Subcutaneous abdominal adipose tissue (tissue), 5 donors: ENCODE measurements around the gene HAAO.

Experiments
- H3K27ac ChIP-seq: one replicate; pipeline ENCODE4 v1.7.0; 2013; ENCODE audit warnings: low read depth, mild to moderate bottlenecking, inconsistent platforms, low read length, moderate library complexity
- H3K27me3 ChIP-seq, 5 donors: one replicate each; pipeline ENCODE4 v1.7.0; 2013; ENCODE audit warnings: low read length in 5 of 5, inconsistent platforms in 1 of 5; ENCODE audit not compliant: control insufficient read depth in 5 of 5, insufficient read depth in 4 of 5
- H3K36me3 ChIP-seq, 5 donors: one replicate each; pipeline ENCODE4 v1.7.0; 2013; ENCODE audit warnings: low read length in 5 of 5; ENCODE audit not compliant: control insufficient read depth in 5 of 5, insufficient read depth in 5 of 5
- H3K4me1 ChIP-seq, 5 donors: one replicate each; pipeline ENCODE4 v1.7.0; 2013; ENCODE audit warnings: low read length in 5 of 5, mild to moderate bottlenecking in 3 of 5, moderate library complexity in 1 of 5; ENCODE audit not compliant: control insufficient read depth in 5 of 5, insufficient read depth in 5 of 5
- H3K4me3 ChIP-seq, 5 donors: one replicate each; pipeline ENCODE4 v1.7.0; 2013; ENCODE audit warnings: low read length in 5 of 5, low read depth in 1 of 5
- H3K9ac ChIP-seq, 5 donors: one replicate each; pipeline ENCODE4 v1.7.0; 2013; ENCODE audit warnings: low read length in 5 of 5, mild to moderate bottlenecking in 4 of 5, moderate library complexity in 3 of 5
- H3K9me3 ChIP-seq, 5 donors: one replicate each; pipeline ENCODE4 v1.7.0; 2013; ENCODE audit warnings: low read length in 5 of 5; ENCODE audit not compliant: control insufficient read depth in 5 of 5
- donor health status: healthy.
- donor health status: healthy.
- donor health status: healthy.
- donor health status: healthy.
- donor health status: healthy.

The HAAO gene

GRCh38 chr2:42786561-42787345, 5.6 kb downstream of the HAAO start:
- no peak overlapping the region for H3K27ac ChIP-seq
- H3K4me1 ChIP-seq = peaks cover 0 to 6% (median 2%) of the 10 kb centered on the region in 5 donors
- H3K36me3 ChIP-seq = peaks cover 0 to 15% (median 7%) of the 10 kb centered on the region in 5 donors
- no peaks in the 10 kb centered on the region for H3K9me3 ChIP-seq
- no peak overlapping the region for H3K4me3 ChIP-seq
- H3K27me3 ChIP-seq = no peaks in the 10 kb centered on the region
- no peak overlapping the region for H3K9ac ChIP-seq

GRCh38 chr2:42784204-42784880, 8.0 kb downstream of the HAAO start:
- Histone ChIP-seq H3K9me3 (no peaks in the 10 kb centered on the region), H3K27ac (no peak overlapping the region), H3K36me3 (peaks cover 0 to 15% (median 7%) of the 10 kb centered on the region in 5 donors), H3K4me3 (no peak overlapping the region), H3K9ac (no peak overlapping the region), H3K27me3 (no peaks in the 10 kb centered on the region), H3K4me1 (no peaks in the 10 kb centered on the region)

- Histone ChIP-seq H3K27me3 (no peaks in the 10 kb centered on the region), H3K4me3 (no peak overlapping the region), H3K4me1 (no peaks in the 10 kb centered on the region), H3K36me3 (peaks cover 0 to 15% (median 8%) of the 10 kb centered on the region in 5 donors), H3K27ac (no peak overlapping the region), H3K9me3 (no peaks in the 10 kb centered on the region), H3K9ac (no peak overlapping the region)
These were observed 8.9 kb downstream of the HAAO start for GRCh38 chr2:42783511-42783910.

GRCh38 chr2:42781181-42781580, 11.2 kb downstream of the HAAO start:
- Histone ChIP-seq H3K9me3 (peaks cover 0 to 2% (median 0%) of the 10 kb centered on the region in 5 donors), H3K27ac (no peak overlapping the region), H3K9ac (no peak overlapping the region), H3K27me3 (no peaks in the 10 kb centered on the region), H3K4me1 (no peaks in the 10 kb centered on the region), H3K4me3 (no peak overlapping the region), H3K36me3 (peaks cover 0 to 9% (median 8%) of the 10 kb centered on the region in 5 donors)

GRCh38 chr2:42777883-42778805, 14.2 kb downstream of the HAAO start:
- no peaks in the 10 kb centered on the region for H3K4me1 ChIP-seq
- H3K27me3 ChIP-seq = no peaks in the 10 kb centered on the region
- H3K36me3 ChIP-seq = peaks cover 0 to 7% (median 2%) of the 10 kb centered on the region in 5 donors
- no peak overlapping the region for H3K9ac ChIP-seq
- H3K9me3 ChIP-seq = peaks cover 0 to 2% (median 0%) of the 10 kb centered on the region in 5 donors
- H3K4me3 ChIP-seq = no peak overlapping the region
- no peak overlapping the region for H3K27ac ChIP-seq

- no peak overlapping the region for H3K4me3 ChIP-seq
- peaks cover 0 to 2% (median 0%) of the 10 kb centered on the region in 5 donors for H3K9me3 ChIP-seq
- peaks cover 0 to under 1% (median 0%) of the 10 kb centered on the region in 5 donors for H3K4me1 ChIP-seq
- H3K9ac ChIP-seq = no peak overlapping the region
- H3K27ac ChIP-seq = no peak overlapping the region
- H3K36me3 ChIP-seq = peaks cover 0 to 3% (median 0%) of the 10 kb centered on the region in 5 donors
- H3K27me3 ChIP-seq = no peaks in the 10 kb centered on the region
These were observed 16.6 kb downstream of the HAAO start for GRCh38 chr2:42775810-42776209.

GRCh38 chr2:42775186-42775585, 17.2 kb downstream of the HAAO start:
- no peak overlapping the region for H3K4me3 ChIP-seq
- H3K27me3 ChIP-seq = no peaks in the 10 kb centered on the region
- H3K9ac ChIP-seq = no peak overlapping the region
- peaks cover 0 to 2% (median 0%) of the 10 kb centered on the region in 5 donors for H3K9me3 ChIP-seq
- H3K27ac ChIP-seq = no peak overlapping the region
- H3K36me3 ChIP-seq = peaks cover 0 to 3% (median 0%) of the 10 kb centered on the region in 5 donors
- H3K4me1 ChIP-seq = peaks cover 0 to 5% (median 0%) of the 10 kb centered on the region in 5 donors

- H3K4me3 ChIP-seq = no peak overlapping the region
- H3K36me3 ChIP-seq = peaks cover 0 to 12% (median 2%) of the 10 kb centered on the region in 5 donors
- H3K9ac ChIP-seq = no peak overlapping the region
- H3K4me1 ChIP-seq = peaks cover 0 to 5% (median 0%) of the 10 kb centered on the region in 5 donors
- H3K27me3 ChIP-seq = no peaks in the 10 kb centered on the region
- H3K9me3 ChIP-seq = no peaks in the 10 kb centered on the region
- no peak overlapping the region for H3K27ac ChIP-seq
These were observed 20.7 kb downstream of the HAAO start for GRCh38 chr2:42771546-42772153.

GRCh38 chr2:42770288-42771131, 21.9 kb downstream of the HAAO start:
- Histone ChIP-seq H3K36me3 (peaks cover 0 to 12% (median 2%) of the 10 kb centered on the region in 5 donors), H3K27me3 (no peaks in the 10 kb centered on the region), H3K4me1 (peaks cover 0 to 5% (median 0%) of the 10 kb centered on the region in 5 donors), H3K9me3 (no peaks in the 10 kb centered on the region), H3K4me3 (no peak overlapping the region), H3K27ac (no peak overlapping the region), H3K9ac (no peak overlapping the region)
